K562 (cell line): ENCODE results near the gene SERPIND1. TPM values are rescaled to one million over a fixed set of nuclear protein-coding genes. Genes with fewer than 3 reads are reported as not detected.

Experiments used
- ARHGAP35 ChIP-seq: fragments of 450-650 bp; IDR thresholded peaks from 2 replicates; pipeline ENCODE4 v1.6.1; 2018; ENCODE audit not compliant: partially characterized antibody
- EP400 ChIP-seq: fragments of 450-650 bp; IDR thresholded peaks from 2 replicates; pipeline ENCODE4 v1.6.1; 2017; ENCODE audit warnings: antibody characterized with exemption, mild to moderate bottlenecking, moderate library complexity
- GTF2B ChIP-seq: IDR thresholded peaks from 2 replicates; pipeline ENCODE4 v1.6.1; 2011; ENCODE audit not compliant: insufficient read length; ENCODE audit errors: extremely low read depth
- MED1 ChIP-seq: sonication (generic); formaldehyde crosslinking; IDR thresholded peaks from 2 replicates; pipeline ENCODE4 v1.8.1; 2023; ENCODE audit warnings: missing genetic modification reagents, borderline replicate concordance
- NBN ChIP-seq: fragments of 450-650 bp; IDR thresholded peaks from 2 replicates; pipeline ENCODE4 v1.6.1; 2016; ENCODE audit warnings: low read depth, mild to moderate bottlenecking
- RBM39 ChIP-seq: fragments of 200-400 bp; formaldehyde crosslinking; optimal IDR thresholded peaks from 2 replicates; pipeline ENCODE3; 2018; ENCODE audit warnings: low read depth, low read length
- SRSF1 ChIP-seq: fragments of 200-400 bp; formaldehyde crosslinking; IDR thresholded peaks from 2 replicates; pipeline ENCODE4 v1.6.1; 2017; ENCODE audit warnings: mild to moderate bottlenecking, low read depth, low read length, moderate library complexity
- TAF9B ChIP-seq: fragments of 450-650 bp; IDR thresholded peaks from 2 replicates; pipeline ENCODE4 v1.6.1; 2018; ENCODE audit warnings: mild to moderate bottlenecking; ENCODE audit not compliant: partially characterized antibody
- ZNF23 ChIP-seq: fragments of 250-450 bp; sonication (Bioruptor Pico); IDR thresholded peaks from 2 replicates; pipeline ENCODE4 v1.4.0; 2020; ENCODE audit warnings: mild to moderate bottlenecking
- polyA plus RNA-seq, 8 experiments: library from polyadenylated mRNA; depleted of rRNA in 4 of 8; stranded (reverse) in 5 of 8; unstranded in 3 of 8; fragments of >200 nt; fragmentation: Nextera tagmentation in 2 of 8; fragmentation: Illumina TruSeq in 1 of 8; extraction: Ambion mirVana in 2 of 8; extraction: Trizol in 1 of 8; gene quantifications; 2 replicates each; pipeline versions ENCODE4 v1.2.1 to v1.2.3, GENCODE V29; 2011 to 2014; ENCODE audit warnings: inconsistent platforms in 1 of 8, missing spikeins in 1 of 8
- total RNA-seq, 7 experiments: library from RNA; depleted of rRNA in 6 of 7; stranded (reverse); fragments of >200 nt in 6 of 7; fragmentation: Illumina TruSeq in 2 of 7; extraction: Trizol in 2 of 7; gene quantifications; 2 replicates each; pipeline versions ENCODE4 v1.2.1 to v1.2.3, GENCODE V29; 2011 to 2021; ENCODE audit warnings: low replicate concordance in 1 of 7
- TF ChIP-seq, protein P1 (sequence below): fragments of 450-650 bp; IDR thresholded peaks from 2 replicates; pipeline ENCODE4 v1.6.1; 2017; ENCODE audit warnings: mild to moderate bottlenecking, moderate library complexity
- TF ChIP-seq, protein P2 (sequence below): fragments of 200-600 bp; sonication (generic); IDR thresholded peaks from one replicate; pipeline ENCODE4 v1.6.1; 2012; ENCODE audit warnings: mild to moderate bottlenecking, low read depth, low read length, inconsistent platforms
- TF ChIP-seq, protein P3 (sequence below), 2 experiments: fragments of 450-650 bp in 1 of 2; sonication (generic) in 1 of 2; formaldehyde crosslinking; conservative IDR thresholded peaks; 2 replicates each; pipeline versions ENCODE4 v1.4.0 to v1.8.1; 2020 to 2022; ENCODE audit warnings: mild to moderate bottlenecking in 1 of 2, missing genetic modification reagents in 1 of 2
- TF ChIP-seq, protein P4 (sequence below): fragments of 200-800 bp; sonication (Bioruptor generic); IDR thresholded peaks from 2 replicates; pipeline ENCODE4 v1.6.1; 2017; ENCODE audit warnings: missing genetic modification characterization, missing compliant biosample characterization

SERPIND1 gene
- total and polyA plus RNA-seq, 9 of the 15 experiments (the other 6 are each of a cell fraction or from before 2014, with no cell fraction given), result 0.04 to 0.11 (median 0.09) TPM; not detected in 6

DNA sequence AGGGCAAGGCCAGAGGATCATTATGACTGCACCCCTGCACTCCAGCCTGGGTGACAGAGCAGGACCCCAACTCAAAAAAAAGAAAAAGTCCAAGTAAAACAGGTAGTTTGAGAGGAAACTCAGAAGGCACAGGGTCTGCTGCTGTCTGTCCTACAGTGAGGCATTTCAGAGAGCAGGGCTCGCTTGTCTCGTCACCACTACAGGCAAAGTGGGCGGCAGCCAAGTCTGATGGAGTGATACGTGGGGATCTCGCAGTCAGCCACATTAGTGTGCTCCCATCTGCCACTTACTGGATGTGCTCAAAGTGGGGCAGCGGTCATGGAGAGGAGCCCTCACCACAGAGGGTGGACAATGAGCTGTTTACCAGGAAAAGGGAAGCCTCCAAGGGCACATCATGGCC is 42.6 kb downstream of the SERPIND1 start (continued):
- TF ChIP-seq, protein P1, sequence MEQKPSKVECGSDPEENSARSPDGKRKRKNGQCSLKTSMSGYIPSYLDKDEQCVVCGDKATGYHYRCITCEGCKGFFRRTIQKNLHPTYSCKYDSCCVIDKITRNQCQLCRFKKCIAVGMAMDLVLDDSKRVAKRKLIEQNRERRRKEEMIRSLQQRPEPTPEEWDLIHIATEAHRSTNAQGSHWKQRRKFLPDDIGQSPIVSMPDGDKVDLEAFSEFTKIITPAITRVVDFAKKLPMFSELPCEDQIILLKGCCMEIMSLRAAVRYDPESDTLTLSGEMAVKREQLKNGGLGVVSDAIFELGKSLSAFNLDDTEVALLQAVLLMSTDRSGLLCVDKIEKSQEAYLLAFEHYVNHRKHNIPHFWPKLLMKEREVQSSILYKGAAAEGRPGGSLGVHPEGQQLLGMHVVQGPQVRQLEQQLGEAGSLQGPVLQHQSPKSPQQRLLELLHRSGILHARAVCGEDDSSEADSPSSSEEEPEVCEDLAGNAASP, result no peak
- TF ChIP-seq MED1 (CRISPR knock-in tag) (no peak), NBN (no peak), SRSF1 (no peak), TAF9B (no peak), RBM39 (no peak), GTF2B (no peak), ZNF23 (CRISPR knock-in tag) (no peak), ARHGAP35 (no peak), EP400 (no peak)
- TF ChIP-seq, protein P2, sequence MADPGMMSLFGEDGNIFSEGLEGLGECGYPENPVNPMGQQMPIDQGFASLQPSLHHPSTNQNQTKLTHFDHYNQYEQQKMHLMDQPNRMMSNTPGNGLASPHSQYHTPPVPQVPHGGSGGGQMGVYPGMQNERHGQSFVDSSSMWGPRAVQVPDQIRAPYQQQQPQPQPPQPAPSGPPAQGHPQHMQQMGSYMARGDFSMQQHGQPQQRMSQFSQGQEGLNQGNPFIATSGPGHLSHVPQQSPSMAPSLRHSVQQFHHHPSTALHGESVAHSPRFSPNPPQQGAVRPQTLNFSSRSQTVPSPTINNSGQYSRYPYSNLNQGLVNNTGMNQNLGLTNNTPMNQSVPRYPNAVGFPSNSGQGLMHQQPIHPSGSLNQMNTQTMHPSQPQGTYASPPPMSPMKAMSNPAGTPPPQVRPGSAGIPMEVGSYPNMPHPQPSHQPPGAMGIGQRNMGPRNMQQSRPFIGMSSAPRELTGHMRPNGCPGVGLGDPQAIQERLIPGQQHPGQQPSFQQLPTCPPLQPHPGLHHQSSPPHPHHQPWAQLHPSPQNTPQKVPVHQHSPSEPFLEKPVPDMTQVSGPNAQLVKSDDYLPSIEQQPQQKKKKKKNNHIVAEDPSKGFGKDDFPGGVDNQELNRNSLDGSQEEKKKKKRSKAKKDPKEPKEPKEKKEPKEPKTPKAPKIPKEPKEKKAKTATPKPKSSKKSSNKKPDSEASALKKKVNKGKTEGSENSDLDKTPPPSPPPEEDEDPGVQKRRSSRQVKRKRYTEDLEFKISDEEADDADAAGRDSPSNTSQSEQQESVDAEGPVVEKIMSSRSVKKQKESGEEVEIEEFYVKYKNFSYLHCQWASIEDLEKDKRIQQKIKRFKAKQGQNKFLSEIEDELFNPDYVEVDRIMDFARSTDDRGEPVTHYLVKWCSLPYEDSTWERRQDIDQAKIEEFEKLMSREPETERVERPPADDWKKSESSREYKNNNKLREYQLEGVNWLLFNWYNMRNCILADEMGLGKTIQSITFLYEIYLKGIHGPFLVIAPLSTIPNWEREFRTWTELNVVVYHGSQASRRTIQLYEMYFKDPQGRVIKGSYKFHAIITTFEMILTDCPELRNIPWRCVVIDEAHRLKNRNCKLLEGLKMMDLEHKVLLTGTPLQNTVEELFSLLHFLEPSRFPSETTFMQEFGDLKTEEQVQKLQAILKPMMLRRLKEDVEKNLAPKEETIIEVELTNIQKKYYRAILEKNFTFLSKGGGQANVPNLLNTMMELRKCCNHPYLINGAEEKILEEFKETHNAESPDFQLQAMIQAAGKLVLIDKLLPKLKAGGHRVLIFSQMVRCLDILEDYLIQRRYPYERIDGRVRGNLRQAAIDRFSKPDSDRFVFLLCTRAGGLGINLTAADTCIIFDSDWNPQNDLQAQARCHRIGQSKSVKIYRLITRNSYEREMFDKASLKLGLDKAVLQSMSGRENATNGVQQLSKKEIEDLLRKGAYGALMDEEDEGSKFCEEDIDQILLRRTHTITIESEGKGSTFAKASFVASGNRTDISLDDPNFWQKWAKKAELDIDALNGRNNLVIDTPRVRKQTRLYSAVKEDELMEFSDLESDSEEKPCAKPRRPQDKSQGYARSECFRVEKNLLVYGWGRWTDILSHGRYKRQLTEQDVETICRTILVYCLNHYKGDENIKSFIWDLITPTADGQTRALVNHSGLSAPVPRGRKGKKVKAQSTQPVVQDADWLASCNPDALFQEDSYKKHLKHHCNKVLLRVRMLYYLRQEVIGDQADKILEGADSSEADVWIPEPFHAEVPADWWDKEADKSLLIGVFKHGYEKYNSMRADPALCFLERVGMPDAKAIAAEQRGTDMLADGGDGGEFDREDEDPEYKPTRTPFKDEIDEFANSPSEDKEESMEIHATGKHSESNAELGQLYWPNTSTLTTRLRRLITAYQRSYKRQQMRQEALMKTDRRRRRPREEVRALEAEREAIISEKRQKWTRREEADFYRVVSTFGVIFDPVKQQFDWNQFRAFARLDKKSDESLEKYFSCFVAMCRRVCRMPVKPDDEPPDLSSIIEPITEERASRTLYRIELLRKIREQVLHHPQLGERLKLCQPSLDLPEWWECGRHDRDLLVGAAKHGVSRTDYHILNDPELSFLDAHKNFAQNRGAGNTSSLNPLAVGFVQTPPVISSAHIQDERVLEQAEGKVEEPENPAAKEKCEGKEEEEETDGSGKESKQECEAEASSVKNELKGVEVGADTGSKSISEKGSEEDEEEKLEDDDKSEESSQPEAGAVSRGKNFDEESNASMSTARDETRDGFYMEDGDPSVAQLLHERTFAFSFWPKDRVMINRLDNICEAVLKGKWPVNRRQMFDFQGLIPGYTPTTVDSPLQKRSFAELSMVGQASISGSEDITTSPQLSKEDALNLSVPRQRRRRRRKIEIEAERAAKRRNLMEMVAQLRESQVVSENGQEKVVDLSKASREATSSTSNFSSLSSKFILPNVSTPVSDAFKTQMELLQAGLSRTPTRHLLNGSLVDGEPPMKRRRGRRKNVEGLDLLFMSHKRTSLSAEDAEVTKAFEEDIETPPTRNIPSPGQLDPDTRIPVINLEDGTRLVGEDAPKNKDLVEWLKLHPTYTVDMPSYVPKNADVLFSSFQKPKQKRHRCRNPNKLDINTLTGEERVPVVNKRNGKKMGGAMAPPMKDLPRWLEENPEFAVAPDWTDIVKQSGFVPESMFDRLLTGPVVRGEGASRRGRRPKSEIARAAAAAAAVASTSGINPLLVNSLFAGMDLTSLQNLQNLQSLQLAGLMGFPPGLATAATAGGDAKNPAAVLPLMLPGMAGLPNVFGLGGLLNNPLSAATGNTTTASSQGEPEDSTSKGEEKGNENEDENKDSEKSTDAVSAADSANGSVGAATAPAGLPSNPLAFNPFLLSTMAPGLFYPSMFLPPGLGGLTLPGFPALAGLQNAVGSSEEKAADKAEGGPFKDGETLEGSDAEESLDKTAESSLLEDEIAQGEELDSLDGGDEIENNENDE, result no peak
- TF ChIP-seq, protein P3, sequence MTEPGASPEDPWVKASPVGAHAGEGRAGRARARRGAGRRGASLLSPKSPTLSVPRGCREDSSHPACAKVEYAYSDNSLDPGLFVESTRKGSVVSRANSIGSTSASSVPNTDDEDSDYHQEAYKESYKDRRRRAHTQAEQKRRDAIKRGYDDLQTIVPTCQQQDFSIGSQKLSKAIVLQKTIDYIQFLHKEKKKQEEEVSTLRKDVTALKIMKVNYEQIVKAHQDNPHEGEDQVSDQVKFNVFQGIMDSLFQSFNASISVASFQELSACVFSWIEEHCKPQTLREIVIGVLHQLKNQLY (CRISPR knock-in tag; conservative IDR thresholded peaks at IDR 0.05), result 0 out of 4 replicates have a peak, but pooled peaks of 1 of the 2 experiments have one; percentile 32
- TF ChIP-seq, protein P4, sequence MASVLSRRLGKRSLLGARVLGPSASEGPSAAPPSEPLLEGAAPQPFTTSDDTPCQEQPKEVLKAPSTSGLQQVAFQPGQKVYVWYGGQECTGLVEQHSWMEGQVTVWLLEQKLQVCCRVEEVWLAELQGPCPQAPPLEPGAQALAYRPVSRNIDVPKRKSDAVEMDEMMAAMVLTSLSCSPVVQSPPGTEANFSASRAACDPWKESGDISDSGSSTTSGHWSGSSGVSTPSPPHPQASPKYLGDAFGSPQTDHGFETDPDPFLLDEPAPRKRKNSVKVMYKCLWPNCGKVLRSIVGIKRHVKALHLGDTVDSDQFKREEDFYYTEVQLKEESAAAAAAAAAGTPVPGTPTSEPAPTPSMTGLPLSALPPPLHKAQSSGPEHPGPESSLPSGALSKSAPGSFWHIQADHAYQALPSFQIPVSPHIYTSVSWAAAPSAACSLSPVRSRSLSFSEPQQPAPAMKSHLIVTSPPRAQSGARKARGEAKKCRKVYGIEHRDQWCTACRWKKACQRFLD (CRISPR knock-in tag), result no peak
